Occipital lobe (tissue), 2 donors: ENCODE data around the gene USP6NL. TPM values are rescaled to one million over a fixed set of nuclear protein-coding genes. Genes with fewer than 3 reads are reported as not detected.
"Not testable (repeated sequence)": the region's sequence is repeated elsewhere in the genome, so short reads cannot be mapped to it uniquely, and the experiment has no call there.

Experiments
- DNase-seq: peaks from one replicate; lab custom pipeline; 2025; lab: John Stamatoyannopoulos, UW
- total RNA-seq: library from RNA; depleted of rRNA; stranded (reverse); fragments of >200 nt; gene quantifications from one replicate; pipeline ENCODE4 v1.2.3, GENCODE V29; 2014

USP6NL gene
- total RNA-seq, 1 donor from 2014 or later, result 40.2 TPM

DNA sequence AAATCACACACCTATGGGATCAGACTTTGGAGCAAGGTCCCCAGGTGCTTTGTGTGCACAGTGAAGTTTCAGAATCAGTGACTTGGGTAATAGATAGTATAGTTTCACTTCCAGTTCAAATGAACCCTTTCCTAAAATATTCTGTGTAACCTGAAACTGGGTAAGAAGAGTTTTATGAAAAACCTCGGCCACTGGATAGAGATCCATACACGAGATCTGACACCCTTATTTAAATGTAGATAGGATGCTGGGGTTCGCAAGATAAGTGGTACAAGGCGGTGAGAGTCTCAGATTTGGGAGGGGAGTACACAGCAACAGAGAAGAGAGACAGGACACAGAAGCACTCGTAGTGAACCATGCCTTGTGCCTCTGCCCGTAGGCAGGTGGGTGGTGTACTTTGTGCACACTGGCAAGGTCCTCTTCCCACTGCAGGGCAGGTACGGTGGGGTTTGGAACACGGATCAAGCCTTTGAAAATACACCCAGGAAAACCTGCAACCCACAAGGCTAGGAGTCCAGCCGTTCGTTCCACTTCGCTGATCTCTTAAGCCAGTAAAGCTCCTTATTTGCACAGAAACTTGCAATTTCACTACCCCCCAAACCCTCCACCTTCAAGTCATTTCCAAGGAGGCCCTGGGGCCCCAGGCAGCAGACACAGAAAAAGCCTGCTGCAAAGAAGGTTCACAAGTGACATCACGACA is 162.8 kb downstream of the USP6NL start:
- DNase-seq, result no peak

DNA sequence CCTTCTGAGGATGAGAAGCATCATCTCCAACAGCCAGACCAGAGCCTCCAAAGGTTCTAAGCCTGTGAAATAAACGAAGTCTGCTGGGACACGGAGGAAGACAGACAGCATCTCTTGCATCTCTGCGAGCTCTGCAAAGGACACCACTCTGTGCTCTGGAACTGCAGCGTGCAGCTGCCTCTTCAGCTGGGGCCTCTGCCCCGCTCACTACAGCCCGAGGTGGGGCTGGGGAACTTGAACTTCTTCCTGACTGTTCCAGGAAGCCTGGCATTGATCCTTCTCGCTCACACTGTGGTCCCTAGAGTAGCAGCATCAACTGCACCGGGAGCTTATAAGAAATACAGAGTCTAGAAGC is 163.3 kb downstream of the USP6NL start:
- DNase-seq, result no peak

DNA sequence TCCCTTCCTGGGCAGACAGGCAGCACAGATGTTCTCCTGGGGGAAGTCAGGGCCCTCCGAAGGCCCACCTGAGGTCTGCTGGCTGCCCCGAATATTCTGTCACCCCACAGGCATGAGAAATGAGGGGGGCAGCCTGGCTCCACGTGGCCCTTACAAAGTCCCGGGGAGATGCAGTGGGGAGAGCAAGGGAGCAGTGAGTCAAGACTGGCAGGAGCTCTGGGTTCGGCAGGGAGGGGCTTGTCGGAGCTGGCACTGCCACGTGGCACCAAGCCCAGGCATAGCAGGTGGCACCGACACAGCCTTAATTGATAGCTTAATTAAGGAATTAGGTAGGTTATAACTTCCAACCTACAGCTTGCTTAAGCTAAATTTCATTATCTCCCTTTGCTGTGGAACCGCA is 163.9 kb downstream of the USP6NL start:
- DNase-seq, result no peak

DNA sequence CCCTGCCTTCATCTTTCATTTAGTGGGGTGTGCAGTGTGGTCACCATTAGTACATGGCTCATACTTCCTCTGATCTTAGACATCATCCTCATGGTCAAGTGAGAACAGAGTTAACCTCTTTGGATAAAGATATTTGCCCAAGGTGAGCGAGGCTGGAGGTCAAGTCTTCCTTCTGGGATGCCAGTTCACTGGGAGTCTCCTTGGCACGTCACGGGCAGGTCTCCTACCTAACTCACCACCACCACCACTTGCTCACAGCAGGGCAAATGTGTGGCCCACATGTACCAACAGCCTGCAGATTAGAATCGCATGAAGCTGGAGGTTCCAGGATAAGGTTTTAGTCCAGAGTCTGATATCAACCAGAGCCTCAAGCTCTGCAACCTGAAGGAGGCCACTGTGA is 164.6 kb downstream of the USP6NL start:
- DNase-seq, result no peak

DNA sequence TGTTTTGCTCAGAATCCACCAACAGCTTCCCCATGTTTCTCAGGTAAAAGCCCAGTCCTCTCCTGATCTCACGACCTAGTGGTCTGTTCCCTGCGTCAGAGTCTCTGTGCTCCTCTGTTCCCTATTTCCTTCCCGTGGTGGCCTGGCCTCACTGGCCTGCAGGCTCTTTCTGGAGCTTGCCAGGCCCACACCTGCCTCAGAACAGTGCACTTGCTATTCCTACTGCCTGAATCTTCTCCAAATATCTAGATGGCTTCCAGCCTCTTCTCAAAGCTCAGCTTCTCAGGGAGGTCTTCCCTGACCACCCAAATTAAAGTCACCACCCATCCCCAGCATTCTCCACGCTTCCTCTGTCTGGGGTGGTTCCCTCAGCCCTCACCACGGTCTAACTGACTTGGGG is 165.3 kb downstream of the USP6NL start:
- no peak for DNase-seq

DNA sequence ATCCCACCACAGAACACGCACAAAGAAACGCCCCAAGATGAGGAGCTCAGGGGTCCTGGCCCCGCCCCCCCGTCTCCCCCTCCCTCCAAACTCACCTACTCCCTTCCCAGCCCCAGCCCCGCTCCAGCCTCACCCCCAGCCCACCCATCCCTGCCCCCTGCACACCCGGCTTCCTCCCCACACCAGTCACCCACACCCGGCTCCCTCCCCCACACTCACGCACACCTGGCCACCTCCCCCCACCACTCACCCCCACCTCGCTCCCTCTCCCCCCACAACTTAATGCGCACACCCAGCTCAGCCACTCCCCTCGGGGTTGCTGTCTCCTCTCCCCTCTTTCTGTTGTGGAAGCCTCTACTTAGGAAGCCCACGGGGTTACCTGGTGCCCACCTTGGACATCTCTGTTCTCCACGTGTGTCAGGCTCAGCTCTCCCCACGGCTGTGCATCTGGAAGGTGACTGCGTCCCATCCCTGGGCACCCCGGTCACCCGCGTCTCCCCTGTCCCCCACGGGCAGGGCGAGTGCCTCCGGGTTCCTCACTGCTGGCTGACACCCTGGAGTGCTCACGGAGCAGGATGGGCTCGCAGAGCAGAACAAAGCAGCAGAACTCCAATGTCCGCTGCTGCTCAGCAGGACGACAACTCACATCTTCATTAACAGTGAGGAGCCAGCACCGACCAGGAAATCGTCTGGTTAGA is 166.8 kb downstream of the USP6NL start:
- no peak for DNase-seq

DNA sequence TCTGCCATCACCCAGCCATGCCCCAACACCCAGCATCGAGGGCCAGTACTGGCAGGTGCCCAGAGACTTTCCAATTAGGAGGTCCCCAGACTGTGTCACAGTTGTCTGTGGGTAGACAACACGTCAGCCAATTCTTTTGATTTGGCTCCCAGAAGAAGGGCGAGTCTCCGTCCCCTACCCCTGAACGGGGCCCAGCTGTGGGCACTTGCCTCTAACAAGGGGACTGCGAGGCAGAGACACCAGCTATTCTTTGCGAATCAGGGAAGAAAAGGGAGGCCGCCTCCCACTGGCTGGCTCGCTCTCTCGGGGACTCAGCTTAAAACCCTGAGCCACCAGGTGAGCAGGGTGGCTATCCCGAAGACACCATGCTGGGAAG is 167.3 kb downstream of the USP6NL start:
- DNase-seq, result no peak

DNA sequence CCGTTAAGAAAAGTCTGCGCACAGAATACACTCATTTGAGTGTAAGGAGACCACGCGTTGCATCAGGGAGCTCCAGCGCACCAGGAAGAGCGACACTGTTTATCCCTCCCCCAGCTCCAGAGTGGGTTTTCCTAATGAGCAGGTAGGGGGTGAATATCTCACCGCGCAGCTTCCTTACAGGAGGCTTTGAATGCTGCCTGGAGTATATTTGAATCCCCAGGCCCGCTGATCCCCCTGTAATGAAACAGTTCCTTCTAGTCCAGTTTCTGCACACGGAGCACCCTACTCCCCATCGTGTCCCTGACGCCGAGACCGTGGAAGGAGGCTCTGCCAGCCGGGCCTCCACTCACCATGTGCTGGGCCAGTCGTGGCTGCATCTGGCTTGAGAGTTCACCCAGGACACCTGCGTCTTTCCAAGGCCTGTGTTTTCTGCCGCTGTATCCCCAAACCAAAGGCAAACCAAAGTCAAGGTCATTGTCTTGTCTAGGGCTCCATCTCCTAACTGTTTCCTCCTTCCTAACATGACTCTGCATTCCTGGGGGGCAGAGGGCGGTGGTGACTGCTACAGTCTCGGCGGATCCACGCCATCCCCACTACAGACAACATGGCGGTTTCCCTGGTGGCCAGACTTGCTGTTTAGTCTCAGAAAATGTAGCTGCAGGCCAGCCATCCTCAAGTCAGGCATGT is 167.8 kb downstream of the USP6NL start:
- no peak for DNase-seq

DNA sequence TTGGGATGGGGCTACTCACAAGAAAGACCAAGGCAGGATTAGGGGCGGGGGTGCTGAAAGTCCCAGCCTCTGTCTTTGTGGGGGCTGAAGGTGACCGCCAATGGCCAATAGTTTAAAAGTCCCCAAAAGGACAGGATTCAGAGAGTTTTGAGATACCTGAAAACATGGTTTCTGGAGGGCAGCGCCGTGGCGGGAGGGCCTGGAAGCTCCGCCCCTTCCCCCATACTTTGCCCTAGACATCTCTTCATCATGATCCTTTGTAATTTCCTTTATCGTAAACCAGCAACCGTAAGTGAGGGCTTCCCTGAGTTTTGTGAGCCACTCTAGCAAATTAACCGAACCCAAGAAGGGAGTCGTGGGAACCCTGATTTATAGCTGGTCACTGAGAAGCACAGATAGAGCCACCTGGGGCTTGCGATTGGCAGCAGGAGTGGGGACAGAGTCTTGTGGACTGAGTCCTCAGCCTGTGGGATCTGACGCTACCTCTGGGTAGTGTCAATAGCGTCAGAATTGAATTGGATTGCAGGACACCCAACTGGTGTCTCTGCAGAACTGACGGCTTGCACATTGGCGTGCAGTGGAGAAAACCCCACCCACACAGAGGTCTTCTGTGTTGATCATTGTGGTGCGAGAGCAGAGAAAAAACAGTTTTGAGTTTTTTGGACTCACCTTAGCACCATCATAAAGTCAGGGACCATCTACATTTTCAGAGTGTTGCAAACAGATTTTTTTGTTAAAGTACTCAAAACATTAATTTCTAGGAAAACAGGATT is 169.3 kb downstream of the USP6NL start:
- no peak for DNase-seq

DNA sequence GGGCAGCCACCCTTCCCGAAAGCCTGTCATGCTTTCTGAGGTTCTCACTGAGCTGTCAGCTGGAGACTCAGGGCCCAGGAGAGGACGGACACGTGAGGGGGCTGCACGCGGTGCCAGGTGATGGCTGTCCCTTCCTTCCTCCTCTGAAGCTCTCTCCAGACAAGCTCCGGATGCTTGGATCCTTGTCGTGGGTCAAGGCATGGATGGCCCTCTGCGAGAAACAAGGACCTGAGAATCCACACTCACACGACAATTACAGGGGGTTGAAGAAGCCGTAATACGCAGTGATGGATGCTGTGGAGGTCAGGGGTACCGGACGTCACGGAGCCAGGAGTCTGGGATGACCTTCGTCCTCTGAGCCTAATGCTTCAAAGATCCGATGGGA is 170.3 kb downstream of the USP6NL start:
- no peak for DNase-seq

DNA sequence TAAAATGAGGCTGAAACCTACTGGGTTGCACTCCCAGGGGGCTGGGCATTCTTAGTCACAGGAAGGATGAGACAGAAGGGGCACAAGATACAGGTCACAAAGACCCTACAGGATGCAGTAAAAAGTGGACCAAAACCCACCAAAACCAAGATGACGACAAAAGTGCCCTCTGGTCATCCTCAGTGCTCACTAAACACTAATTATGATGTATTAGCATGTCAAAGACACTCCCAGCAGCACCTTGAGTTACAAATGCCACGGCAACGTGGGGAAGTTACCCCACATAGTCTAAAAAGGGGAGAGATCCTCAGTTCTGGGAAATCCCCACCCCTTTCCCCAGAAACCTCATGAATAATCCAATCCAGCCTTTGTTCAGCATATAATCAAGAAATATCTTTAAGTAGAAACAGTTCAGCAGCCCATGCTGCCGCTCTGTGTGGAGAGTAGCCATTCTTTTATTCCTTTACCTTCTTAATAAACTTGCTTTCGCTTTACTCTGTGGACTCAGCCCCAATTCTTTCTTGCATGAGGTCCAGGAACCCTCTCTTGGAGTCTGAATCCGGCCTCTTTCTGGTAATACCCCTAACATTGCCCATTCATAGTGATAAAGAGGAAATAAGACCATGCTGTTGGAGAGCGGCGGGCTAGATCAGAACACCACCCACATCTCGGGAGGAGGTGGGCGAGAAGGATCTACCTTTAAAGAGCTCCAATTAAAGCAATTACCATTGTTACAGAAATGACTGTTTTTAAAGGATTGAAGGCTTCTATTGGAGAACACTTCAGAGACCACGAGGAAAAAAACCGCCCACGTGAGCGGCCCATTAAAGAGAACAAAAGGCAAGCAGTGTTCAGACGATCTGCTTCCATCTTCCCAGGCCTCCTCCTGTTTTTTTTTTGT is 170.9 kb downstream of the USP6NL start:
- DNase-seq, result no peak

DNA sequence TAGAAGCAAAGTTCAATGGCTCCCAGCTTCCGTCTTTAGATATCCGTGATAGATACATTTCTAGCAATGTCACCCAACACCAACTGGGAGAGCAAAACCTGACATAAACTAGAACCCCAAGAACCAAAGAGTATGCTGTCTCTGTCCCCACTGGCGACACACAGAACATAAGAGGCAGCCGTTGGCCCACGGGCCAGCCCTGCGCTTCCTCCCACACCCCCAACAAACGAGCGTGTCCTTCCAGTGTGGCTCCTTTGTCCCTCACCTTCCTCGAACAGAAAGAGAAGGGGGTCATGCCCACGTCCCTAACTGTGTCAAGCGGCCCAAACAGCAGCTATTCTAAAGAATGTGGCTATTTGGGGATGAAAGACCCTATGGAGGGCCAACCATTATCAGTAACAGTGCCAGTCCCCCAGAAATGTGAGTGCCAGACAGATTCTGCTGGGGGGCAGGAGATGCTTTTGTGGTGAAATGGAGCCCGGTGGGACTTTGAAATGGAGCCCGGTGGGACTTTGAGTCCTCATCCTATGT is 171.9 kb downstream of the USP6NL start:
- DNase-seq, result no peak

DNA sequence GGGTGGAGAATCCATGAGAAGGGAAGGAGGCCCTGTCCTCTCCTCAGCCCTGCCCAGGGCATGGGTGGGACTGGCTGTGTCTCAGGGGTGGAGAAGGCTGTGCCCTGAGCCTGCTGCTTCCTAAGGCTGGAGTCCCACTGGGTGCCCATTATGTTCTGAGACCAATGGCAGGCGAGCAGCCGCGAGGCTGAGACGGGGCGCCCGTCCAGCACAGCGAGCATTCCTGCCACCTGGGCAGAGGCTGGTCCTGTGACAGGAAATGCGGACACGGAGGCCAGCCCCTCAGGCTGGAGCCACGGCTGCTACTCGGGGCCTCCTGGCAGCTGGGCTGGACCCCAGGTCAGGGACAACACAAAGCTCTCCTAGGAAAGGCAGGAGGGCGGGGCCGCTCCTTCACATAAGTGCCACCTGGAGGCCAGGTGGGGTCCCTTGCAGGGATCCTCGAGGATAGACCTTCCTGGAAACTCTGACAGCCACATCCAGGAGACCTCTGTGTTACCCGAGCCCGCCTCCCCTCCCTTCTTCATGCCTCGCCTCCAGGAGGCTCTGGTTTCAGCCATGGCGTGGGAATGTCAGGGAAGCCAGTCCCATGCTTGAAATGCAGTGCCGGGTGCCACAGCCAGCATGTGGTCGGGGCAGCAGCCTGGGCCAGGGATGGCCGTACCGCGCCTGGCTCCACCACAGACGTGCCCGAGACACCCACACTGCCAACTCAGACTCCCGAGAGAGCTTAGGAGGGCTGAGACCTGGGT is 173.9 kb downstream of the USP6NL start:
- DNase-seq, result no peak

DNA sequence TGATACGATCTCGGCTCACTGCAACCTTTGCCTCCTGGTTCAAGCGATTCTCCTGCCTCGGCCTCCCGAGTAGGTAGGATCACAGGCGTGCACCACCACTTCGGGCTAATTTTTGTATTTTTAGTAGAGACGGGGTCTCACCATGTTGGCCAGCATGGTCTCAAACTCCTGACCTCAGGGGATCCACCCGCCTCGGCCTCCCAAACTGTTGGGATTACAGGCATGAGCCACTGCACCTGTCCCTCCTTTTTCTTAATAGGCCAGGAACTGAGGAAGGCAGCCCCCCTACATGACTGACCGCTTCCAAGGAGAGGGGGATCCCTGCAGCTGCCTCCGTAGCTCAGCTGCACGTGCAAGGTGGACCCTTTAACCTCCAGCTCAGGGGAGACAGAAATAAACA is 175.0 kb downstream of the USP6NL start:
- DNase-seq, result not testable (repeated sequence)

DNA sequence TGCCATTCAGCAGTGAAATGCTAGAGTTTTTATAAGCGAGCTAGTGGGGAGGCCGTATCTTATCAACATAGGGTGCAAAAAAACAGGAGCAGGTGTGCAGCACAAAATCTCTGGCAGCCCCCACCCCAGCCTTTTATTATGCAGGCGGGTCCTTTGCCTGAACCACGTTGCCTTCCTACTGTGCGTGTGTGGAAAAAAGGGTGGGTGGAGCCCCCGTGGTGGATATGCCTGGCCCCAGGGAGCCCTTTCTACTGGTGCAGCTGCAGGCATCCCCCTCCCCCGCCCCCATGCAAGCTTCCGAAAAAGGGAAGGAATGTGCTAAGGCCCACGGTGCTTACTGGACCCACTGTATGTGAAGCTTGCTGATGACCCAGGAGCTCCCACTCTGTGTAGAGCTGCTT is 175.9 kb downstream of the USP6NL start:
- DNase-seq, result no peak

DNA sequence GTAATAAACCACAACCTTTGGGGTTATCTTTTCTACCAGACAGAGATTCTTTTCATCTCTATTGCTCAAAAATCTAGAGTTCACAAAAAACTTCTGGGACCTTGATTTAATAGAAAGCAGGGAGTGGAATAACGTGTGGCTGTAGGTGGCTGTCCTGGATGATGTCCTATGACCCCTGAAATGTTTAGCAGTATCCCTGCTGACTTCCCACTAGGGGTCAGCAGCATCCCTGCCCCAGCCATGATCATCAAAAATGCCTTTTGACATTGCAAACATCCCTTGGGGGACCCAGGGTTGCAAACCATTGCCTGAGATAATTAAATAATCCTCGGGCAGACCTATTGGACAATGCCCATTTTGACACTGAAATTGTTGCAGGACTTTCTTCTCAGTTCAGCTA is 177.1 kb downstream of the USP6NL start:
- DNase-seq, result no peak

DNA sequence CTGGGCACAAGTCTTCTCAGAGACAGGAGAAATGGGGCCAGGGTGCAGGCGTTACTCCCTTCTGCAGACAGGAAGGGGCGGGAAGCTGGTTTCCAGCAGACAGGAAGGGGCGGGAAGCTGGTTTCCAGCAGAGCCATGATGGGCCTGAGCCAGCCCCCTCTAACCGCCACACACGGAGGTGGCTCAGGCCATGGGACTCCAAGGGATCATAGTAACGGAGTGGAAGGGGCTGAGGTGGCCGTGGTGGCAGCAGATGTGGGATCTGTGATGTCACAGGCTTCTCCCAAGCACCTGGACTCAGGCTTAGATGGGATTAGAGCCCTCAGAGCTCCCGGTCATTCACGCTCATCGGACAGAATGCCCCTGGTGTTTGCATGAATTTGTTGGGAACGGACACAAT is 177.8 kb downstream of the USP6NL start:
- no peak for DNase-seq

DNA sequence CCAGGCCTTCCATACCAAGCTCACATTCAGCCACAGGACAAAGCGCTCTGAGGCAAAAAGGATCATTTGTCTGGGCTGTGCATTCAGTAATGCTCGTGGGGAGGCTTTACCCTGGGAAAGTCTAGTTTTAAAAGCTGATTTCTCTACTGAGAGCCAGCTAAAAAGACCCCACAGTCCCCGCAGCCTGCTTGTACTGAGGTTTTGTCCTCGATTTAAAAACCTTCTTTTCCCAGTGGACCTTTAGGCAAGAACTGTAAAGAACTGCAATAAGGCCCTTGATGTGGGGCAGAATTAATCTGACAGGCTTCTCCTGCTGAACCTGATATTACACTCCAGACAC is 180.3 kb downstream of the USP6NL start:
- no peak for DNase-seq

DNA sequence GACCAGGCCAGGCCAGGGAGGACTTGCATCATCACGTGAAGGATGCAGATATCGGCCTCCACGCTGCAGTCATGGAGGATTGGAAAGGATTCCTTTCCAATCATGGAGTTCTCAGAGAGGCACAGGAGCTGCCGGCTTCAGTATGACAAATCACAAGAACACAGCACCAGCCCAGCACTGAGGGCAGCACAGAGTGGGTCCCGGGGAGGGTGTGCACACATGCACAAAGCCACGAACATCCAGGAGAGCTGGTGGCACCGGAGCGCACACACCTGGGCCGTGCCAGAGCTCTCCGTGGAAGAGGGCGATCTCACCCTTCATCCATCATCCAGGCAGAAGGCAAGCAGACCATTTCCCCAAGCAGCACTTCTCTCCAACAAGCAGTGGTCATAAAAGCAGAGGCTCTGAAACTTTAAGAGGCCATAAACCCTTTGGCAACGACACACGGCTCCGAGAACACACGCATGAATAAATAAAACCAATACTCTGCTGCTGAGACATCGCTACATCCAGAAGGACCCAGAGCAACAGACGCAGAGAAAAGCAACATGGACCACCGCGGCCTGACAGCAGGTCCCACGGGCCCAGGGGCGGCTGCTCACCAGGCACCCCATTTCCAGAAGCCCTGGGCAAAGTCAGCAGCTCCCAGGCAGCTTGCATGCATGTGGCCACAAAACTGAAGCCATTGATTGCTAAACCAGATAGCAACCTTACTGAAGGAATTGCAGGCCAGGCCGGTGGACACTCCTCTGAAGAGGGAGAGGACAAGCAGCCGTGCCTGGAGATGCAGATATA is 180.8 kb downstream of the USP6NL start:
- no peak for DNase-seq
